HUES48 (cell line): ENCODE results near the gene HDC.

Source experiments
- H3K27ac ChIP-seq: one replicate; pipeline ENCODE4 v1.7.0; 2013; ENCODE audit warnings: low read depth, low read length, inconsistent platforms
- H3K27me3 ChIP-seq: 2 replicates; pipeline ENCODE4 v1.6.1; 2013; ENCODE audit warnings: mild to moderate bottlenecking, low read length; ENCODE audit not compliant: control insufficient read depth, insufficient read depth
- H3K36me3 ChIP-seq: 2 replicates; pipeline ENCODE4 v1.6.1; 2013; ENCODE audit warnings: low read length; ENCODE audit not compliant: control insufficient read depth, insufficient read depth
- H3K4me1 ChIP-seq: 2 replicates; pipeline ENCODE4 v1.6.1; 2013; ENCODE audit warnings: mild to moderate bottlenecking, low read length; ENCODE audit not compliant: control insufficient read depth, insufficient read depth
- H3K4me3 ChIP-seq: 2 replicates; pipeline ENCODE4 v1.5.1; 2013; ENCODE audit warnings: mild to moderate bottlenecking, low read depth, low read length
- H3K9ac ChIP-seq: 2 replicates; pipeline ENCODE4 v1.6.1; 2013; ENCODE audit warnings: mild to moderate bottlenecking, low read depth, low read length, moderate library complexity
- H3K9me3 ChIP-seq: 2 replicates; pipeline ENCODE4 v1.6.1; 2013; ENCODE audit warnings: low read length; ENCODE audit not compliant: control insufficient read depth, insufficient read depth

The HDC gene

GRCh38 chr15:50256188-50257041, 9.1 kb downstream of the HDC start:
- no peaks in the 10 kb centered on the region for H3K9me3 ChIP-seq
- H3K4me1 ChIP-seq = no peaks in the 10 kb centered on the region
- H3K27ac ChIP-seq = no peak overlapping the region
- H3K36me3 ChIP-seq = no peaks in the 10 kb centered on the region
- H3K27me3 ChIP-seq = no peaks in the 10 kb centered on the region
- H3K4me3 ChIP-seq = no peak overlapping the region
- no peak overlapping the region for H3K9ac ChIP-seq

DNA sequence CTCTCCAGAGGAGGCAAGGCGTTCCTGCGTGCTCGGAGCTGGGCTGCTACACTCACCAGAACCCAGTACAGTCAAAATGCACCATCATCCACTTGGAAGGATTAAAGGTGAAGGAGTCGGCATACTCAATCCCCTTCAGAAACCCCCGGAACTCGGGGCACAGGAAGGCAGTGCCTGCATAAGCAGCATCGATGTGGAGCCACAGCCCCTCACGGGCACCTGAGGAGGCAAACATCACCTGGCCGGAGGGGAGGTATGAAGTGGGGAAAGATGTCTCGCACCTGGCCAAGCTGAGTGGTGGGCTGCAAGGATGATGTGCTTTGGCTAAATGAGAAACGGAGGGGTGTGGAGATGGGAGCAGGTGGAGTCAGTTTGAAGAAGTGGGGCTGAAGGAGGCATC, 13.0 kb downstream of the HDC start:
- no peaks in the 10 kb centered on the region for H3K9me3 ChIP-seq
- H3K4me3 ChIP-seq = no peak overlapping the region
- peaks cover 2% of the 10 kb centered on the region; the same call in 1 of the 2 replicates for H3K4me1 ChIP-seq
- H3K27me3 ChIP-seq = no peaks in the 10 kb centered on the region
- no peak overlapping the region for H3K27ac ChIP-seq
- no peaks in the 10 kb centered on the region for H3K36me3 ChIP-seq
- H3K9ac ChIP-seq = no peak overlapping the region

DNA sequence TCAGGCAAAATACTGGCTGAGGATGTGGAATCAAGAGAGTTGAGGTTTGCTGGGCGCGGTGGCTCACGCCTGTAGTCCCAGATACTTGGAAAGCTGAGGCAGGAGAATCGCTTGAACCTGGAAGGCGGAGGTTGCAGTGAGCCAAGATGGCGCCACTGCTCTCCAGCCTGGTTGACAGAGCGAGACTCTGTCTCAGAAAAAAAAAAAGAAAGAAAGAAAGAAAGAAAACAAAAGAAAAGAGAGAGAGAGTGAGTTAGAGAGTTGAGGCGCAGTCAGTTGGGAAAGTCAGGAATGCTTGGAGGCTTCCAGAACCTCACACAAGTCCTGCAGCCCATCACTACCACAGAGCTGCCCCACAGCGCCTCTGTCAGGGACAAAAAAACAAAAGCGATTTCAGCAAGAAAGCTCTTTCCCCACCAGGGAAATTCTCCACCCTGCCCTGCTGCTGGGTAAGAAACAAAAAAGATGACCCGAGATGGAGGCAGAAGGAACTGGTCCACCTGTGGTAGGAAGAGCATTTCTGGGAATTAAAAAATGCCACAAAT, 13.8 kb downstream of the HDC start:
- Histone ChIP-seq H3K9ac (no peak overlapping the region), H3K9me3 (no peaks in the 10 kb centered on the region), H3K27me3 (no peaks in the 10 kb centered on the region)

DNA sequence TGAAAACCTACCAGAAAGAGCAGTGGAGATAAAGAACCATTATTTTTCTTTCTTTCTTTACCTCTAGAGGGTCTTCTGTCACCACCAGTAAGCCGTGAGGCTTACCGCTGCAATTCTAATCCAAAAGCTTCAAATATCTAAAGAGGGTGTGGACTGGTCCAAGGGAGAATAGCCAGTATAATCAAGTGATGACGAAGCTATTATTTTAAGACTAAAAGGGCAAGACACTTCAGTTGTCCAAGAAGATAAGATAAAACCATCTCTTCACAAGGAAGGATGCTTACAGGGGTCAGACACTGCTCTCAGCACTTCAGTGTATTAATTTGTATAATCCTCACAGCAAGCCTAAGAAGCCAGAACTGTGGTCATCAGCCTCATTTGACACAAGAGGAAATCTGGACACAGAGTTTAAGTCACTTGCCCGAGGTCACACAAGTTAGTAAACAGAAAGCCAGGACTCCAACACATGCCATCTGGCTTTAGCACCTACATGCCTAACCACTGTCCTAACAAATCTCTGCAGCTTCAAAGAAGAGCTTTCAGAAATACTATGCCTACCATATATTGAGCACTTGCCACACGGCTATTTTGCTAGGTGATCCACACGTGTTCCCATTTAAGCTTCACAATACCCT, 14.6 kb downstream of the HDC start:
- Histone ChIP-seq H3K27ac (no peak overlapping the region), H3K36me3 (no peaks in the 10 kb centered on the region), H3K9me3 (no peaks in the 10 kb centered on the region), H3K9ac (no peak overlapping the region), H3K4me1 (peaks cover 3% of the 10 kb centered on the region; the same call in 1 of the 2 replicates), H3K4me3 (no peak overlapping the region), H3K27me3 (no peaks in the 10 kb centered on the region)

More for the DNA sequence above, 13.8 kb downstream of the HDC start:
- Histone ChIP-seq H3K4me3 (no peak overlapping the region), H3K4me1 (peaks cover 3% of the 10 kb centered on the region; the same call in 1 of the 2 replicates), H3K36me3 (no peaks in the 10 kb centered on the region), H3K27ac (no peak overlapping the region)

GRCh38 chr15:50249704-50250103, 15.8 kb downstream of the HDC start:
- H3K27ac ChIP-seq = no peak overlapping the region
- no peak overlapping the region for H3K4me3 ChIP-seq
- no peak overlapping the region for H3K9ac ChIP-seq
- no peaks in the 10 kb centered on the region for H3K27me3 ChIP-seq
- peaks cover 3% of the 10 kb centered on the region; the same call in 1 of the 2 replicates for H3K4me1 ChIP-seq
- H3K9me3 ChIP-seq = no peaks in the 10 kb centered on the region
- H3K36me3 ChIP-seq = no peaks in the 10 kb centered on the region

DNA sequence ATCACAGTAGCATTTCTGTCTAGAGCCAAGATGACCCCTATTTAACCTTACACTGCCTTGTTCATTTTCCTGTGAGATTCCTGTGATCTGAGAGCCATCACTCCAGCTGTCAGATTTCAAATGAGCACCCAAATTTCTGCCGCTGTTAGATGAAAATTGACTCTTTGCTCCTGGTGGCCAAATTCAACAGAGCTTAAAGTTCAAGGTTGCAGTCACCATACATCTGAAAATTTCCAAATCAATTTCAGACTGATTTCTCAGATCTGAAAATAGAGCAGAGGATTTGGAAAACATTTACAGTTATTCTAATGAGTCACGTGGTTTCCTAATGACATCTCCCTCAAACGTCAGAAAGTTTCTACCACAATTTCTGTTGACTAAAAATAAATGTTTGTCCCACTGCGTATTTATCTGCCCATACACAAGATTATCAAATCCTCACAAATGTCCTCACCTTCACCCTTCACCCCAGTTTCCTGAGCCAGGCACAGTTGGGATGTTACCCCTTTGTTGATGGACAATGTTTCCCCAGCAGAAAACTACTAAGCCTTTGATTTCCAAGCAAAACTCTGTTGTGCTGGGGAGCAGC, 16.4 kb downstream of the HDC start:
- H3K9ac ChIP-seq = no peak overlapping the region
- peaks cover 3% of the 10 kb centered on the region; the same call in 1 of the 2 replicates for H3K4me1 ChIP-seq
- H3K36me3 ChIP-seq = no peaks in the 10 kb centered on the region
- H3K27ac ChIP-seq = no peak overlapping the region
- no peaks in the 10 kb centered on the region for H3K27me3 ChIP-seq
- H3K4me3 ChIP-seq = no peak overlapping the region
- no peaks in the 10 kb centered on the region for H3K9me3 ChIP-seq

DNA sequence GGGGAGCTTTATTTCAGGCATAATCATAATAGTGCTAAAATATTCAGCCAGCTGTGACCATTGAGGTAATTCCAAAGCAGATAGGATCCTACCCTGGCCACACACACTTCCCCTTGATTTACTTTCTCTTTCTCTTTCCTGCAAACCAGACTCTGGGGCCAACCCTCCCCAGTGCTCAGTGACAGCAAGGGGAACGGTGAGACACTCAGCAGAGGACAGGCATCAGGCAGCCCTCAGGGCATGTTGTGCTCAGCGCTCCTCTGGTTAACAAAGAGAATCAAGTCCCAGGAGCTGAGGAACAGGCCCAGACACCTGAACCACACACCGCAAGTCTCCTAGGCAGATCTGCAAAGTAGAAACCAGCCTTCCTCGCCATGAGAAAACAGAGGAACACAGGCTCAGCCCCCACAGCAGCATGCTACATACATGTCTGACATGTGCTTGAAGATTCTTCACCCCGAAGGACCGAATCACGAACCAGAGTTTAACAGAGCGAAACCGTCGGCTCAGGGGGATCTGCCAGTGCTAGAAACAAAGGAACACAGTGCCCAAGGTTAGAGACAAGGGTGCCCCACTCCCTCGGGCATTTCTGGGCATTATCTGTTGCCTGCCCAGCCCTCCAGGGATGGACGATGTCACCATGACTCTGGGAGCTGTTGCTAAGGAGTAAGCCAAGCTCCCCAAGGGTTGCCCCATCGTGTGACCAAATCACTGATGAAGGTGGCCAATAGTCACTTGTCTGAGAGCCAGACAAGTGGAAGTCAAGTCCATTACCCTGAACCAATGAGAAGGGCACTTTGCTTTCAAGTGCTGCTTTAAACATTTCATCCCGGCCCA, 17.5 kb downstream of the HDC start:
- Histone ChIP-seq H3K9me3 (no peaks in the 10 kb centered on the region), H3K36me3 (no peaks in the 10 kb centered on the region), H3K4me3 (no peak overlapping the region), H3K4me1 (peaks cover 3% of the 10 kb centered on the region; the same call in 1 of the 2 replicates), H3K27me3 (no peaks in the 10 kb centered on the region), H3K9ac (no peak overlapping the region), H3K27ac (no peak overlapping the region)

GRCh38 chr15:50246631-50247030, 18.9 kb downstream of the HDC start:
- Histone ChIP-seq H3K4me3 (no peak overlapping the region), H3K4me1 (peaks cover 3% of the 10 kb centered on the region; the same call in 1 of the 2 replicates), H3K27ac (no peak overlapping the region), H3K9ac (no peak overlapping the region), H3K27me3 (no peaks in the 10 kb centered on the region), H3K9me3 (no peaks in the 10 kb centered on the region), H3K36me3 (no peaks in the 10 kb centered on the region)

DNA sequence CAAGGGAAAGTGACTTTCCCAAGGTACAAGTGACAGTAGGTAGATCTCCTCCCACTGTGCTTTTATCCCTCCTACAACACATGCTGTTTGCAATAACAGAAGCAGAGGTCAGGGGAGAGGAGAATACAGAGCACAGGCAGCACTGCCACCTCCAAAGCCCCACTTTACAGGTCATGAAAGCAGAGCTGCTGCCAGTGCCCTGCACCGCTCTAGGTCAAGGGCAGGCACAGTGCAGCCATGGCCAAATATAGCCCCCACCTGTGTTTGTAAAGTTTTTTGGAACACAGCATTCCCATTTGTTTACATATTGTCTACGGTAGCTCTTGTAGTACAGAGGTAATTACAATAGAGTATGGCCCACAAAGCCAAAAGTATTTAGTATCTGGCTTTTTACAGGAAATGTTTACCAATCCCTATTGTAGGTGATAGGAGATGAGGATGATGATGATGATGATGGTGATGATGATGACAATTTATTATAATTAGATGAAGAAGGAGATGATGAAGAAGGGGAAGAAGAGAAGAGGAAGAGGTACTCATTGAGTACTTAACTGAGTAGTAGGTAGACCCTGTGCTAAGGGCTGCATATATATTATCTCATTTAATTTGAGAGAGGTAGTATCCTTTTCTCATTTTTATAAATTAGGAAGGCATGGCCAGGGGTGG, 20.4 kb downstream of the HDC start:
- peaks cover 3% of the 10 kb centered on the region; the same call in 1 of the 2 replicates for H3K4me1 ChIP-seq
- H3K36me3 ChIP-seq = no peaks in the 10 kb centered on the region
- H3K27ac ChIP-seq = no peak overlapping the region
- no peaks in the 10 kb centered on the region for H3K27me3 ChIP-seq
- no peak overlapping the region for H3K9ac ChIP-seq
- no peaks in the 10 kb centered on the region for H3K9me3 ChIP-seq
- H3K4me3 ChIP-seq = no peak overlapping the region

- Histone ChIP-seq H3K27ac (no peak overlapping the region), H3K27me3 (no peaks in the 10 kb centered on the region), H3K36me3 (no peaks in the 10 kb centered on the region), H3K9ac (no peak overlapping the region), H3K4me1 (peaks cover 3% of the 10 kb centered on the region; the same call in 1 of the 2 replicates), H3K4me3 (no peak overlapping the region), H3K9me3 (no peaks in the 10 kb centered on the region)
Observed at GRCh38 chr15:50244153-50244552, 21.4 kb downstream of the HDC start.
